Naive thymus-derived CD8-positive, alpha-beta T cell (primary cell): Measurements from ENCODE around the gene MMRN2. TPM values are rescaled to one million over a fixed set of nuclear protein-coding genes. Genes with fewer than 3 reads are reported as not detected.
"Not testable (repeated sequence)": the region's sequence is repeated elsewhere in the genome, so short reads cannot be mapped to it uniquely, and the experiment has no call there.

ENCODE experiments used
- ATAC-seq, 2 donors: fragments of 150-1000 bp; cut with Tn5 transposase in 1 of 2; sonication (Bioruptor Pico), chemical (Tn5 transposase) in 1 of 2; 1 replicate in 1 of 2; 2 replicates in 1 of 2; pipeline ENCODE4 v1.10.0; 2021; ENCODE audit warnings: mild to moderate bottlenecking in 2 of 2, moderate library complexity in 2 of 2
- POLR2A ChIA-PET: fragments of 350-600 bp; sonication (Branson Sonifier 250); formaldehyde crosslinking; loops from one replicate; lab custom pipeline; 2021; ENCODE audit warnings: antibody characterized with exemption; lab: Charles Lee
- DNase-seq, 10 donors: peaks; one replicate each; pipeline versions ENCODE4 v3.0.0 to v3.0.0-alpha.2; 2020 to 2022
- H3K27ac Mint-ChIP-seq, 10 donors: one replicate each; pipeline ENCODE4 v1.8.0; 2020 to 2022; ENCODE audit warnings: mild to moderate bottlenecking in 10 of 10, mixed read lengths in 10 of 10, moderate library complexity in 4 of 10, inconsistent platforms in 1 of 10
- H3K27me3 Mint-ChIP-seq, 5 donors: one replicate each; pipeline ENCODE4 v1.8.0; 2021 to 2022; ENCODE audit warnings: mixed read lengths in 5 of 5
- H3K36me3 Mint-ChIP-seq, 3 donors: one replicate each; pipeline ENCODE4 v1.8.0; 2020 to 2022; ENCODE audit warnings: mixed read lengths in 3 of 3, mild to moderate bottlenecking in 2 of 3, inconsistent platforms in 1 of 3
- H3K4me1 Mint-ChIP-seq, 4 donors: one replicate each; pipeline ENCODE4 v1.8.0; 2021 to 2022; ENCODE audit warnings: mixed read lengths in 4 of 4
- H3K4me3 Mint-ChIP-seq, 10 donors: one replicate each; pipeline ENCODE4 v1.8.0; 2020 to 2022; ENCODE audit warnings: mild to moderate bottlenecking in 10 of 10, mixed read lengths in 10 of 10, moderate library complexity in 6 of 10, inconsistent platforms in 1 of 10
- H3K9me3 Mint-ChIP-seq, 9 donors: one replicate each; pipeline ENCODE4 v1.8.0; 2020 to 2022; ENCODE audit warnings: mixed read lengths in 9 of 9, mild to moderate bottlenecking in 3 of 9, inconsistent platforms in 1 of 9, moderate library complexity in 1 of 9
- polyA plus RNA-seq, 3 donors: library from polyadenylated mRNA; unstranded; fragments of 300-500 nt; fragmentation: Illumina TruSeq; gene quantifications; one replicate each; pipeline ENCODE4 v1.2.3, GENCODE V29; 2021
- total RNA-seq, 8 experiments: library from RNA in 2 of 8; stranded (reverse) in 2 of 8; gene quantifications; one replicate each; pipeline ENCODE4 v1.2.3 and lab custom pipeline; 2021 to 2026

The MMRN2 gene
- total and polyA plus RNA-seq, 5 experiments from 2014 or later, result 0.11 to 1.2 (median 0.74) TPM; not detected in 2

DNA sequence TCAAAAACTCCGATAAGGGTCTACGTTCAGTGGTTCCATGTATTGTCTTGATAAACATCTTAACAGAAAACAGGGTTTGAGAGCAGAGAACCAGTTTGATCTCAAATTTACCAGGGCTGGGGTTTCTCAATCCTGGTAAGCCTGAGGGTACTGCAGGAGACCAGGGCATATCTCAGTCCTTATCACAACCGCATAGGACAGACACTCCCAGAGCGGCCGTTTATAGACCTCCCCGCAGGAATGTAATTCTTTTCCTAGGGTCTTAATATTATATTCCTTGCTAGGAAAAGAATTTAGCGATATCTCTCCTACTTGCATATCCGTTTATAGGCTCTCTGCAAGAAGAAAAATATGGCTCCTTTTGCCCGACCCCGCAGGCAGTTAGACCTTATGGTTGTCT, 4.7 kb downstream of the MMRN2 start:
- H3K4me3 Mint-ChIP-seq, ATAC-seq, H3K27me3 Mint-ChIP-seq, DNase-seq: not testable (repeated sequence)
- Mint-ChIP-seq H3K36me3 (peaks cover 0 to 12% (median 9%) of the 10 kb centered on the region in 3 donors), H3K9me3 (peaks cover 7 to 32% (median 16%) of the 10 kb centered on the region in 9 donors), H3K27ac (peak overlapping the region in 1 of 10 donors; percentile 81), H3K4me1 (peaks cover 5 to 29% (median 17%) of the 10 kb centered on the region in 4 donors)
- POLR2A ChIA-PET, result interaction anchor here (3.1 kb wide), 1 partner anchor 16 kb away, joined by 14 read pairs; the partner anchor contains the start of gene ADIRF

DNA sequence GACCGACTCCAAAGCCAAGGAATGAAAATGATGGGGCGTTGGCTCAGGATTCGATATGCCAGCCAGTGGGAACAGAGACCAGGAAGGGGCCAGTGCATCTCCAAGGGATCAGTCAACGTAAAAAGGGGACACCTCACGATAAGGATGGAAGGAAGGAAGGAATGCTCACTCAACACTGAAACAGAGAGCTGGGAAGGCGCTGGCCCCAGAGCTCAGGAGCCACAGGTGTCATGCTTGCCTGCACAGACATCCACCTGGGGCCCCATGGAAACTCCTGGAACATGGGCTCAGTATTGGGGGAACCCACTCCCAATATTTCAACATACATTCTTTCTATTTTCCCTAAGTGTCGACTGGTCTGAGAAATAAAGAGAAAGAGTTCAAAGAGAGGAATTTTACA, 5.3 kb downstream of the MMRN2 start:
- H3K4me3 Mint-ChIP-seq, result no peak overlapping the region
- H3K9me3 Mint-ChIP-seq, result peaks cover 7 to 32% (median 16%) of the 10 kb centered on the region in 9 donors
- POLR2A ChIA-PET, result interaction anchor here (3.1 kb wide), 1 partner anchor 16 kb away, joined by 14 read pairs; the partner anchor contains the start of gene ADIRF
- H3K27me3 Mint-ChIP-seq, result no peaks in the 10 kb centered on the region
- ATAC-seq (no peak), DNase-seq (no peak)
- peak overlapping the region in 6 of 10 donors; percentile 9 to 81 (median 58) for H3K27ac Mint-ChIP-seq
- peaks cover 0 to 12% (median 9%) of the 10 kb centered on the region in 3 donors for H3K36me3 Mint-ChIP-seq
- peaks cover 5 to 29% (median 17%) of the 10 kb centered on the region in 4 donors for H3K4me1 Mint-ChIP-seq

DNA sequence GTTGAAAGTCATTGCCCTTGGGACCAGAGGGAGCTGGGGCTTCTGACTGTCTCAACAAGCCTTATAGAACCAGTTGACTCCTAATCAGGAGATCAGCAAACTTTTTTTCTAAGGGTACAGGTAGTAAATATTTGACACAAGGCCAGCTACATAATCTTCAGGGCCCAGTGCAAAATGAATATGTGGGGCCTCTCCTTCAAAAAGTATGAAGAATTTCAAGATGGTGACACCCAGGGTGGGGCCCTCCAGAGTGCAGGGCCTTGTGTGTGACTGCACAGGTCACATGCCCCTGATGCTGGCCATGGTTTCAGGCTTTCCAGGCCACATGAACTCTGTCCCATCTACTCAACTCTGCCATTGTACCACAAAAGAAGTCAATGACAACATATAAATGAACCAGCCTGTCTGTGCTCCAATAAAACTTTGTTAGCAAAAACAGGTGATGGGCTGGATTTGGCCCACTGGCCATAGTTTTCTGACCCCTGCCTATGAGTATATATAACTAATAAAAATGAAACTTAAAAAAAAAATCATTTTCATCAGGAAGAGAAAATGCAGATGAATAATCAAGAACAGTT, 6.1 kb downstream of the MMRN2 start:
- Mint-ChIP-seq H3K4me3 (peak overlapping the region in 1 of 10 donors; percentile 43), H3K27me3 (no peaks in the 10 kb centered on the region), H3K9me3 (peaks cover 7 to 32% (median 16%) of the 10 kb centered on the region in 9 donors), H3K4me1 (peaks cover 10 to 29% (median 17%) of the 10 kb centered on the region in 4 donors), H3K36me3 (peaks cover 0 to 12% (median 9%) of the 10 kb centered on the region in 3 donors), H3K27ac (peak overlapping the region in 8 of 10 donors; percentile 51 to 100 (median 92))
- no peak for DNase-seq
- ATAC-seq, result no peak
- POLR2A ChIA-PET, result interaction anchor here (1.4 to 3.1 kb wide), 5 partner anchors 8 to 144 kb away, joined by 5 to 14 read pairs (median 6); partner anchors contain the start of genes ADIRF, GLUD1 and SHLD2

DNA sequence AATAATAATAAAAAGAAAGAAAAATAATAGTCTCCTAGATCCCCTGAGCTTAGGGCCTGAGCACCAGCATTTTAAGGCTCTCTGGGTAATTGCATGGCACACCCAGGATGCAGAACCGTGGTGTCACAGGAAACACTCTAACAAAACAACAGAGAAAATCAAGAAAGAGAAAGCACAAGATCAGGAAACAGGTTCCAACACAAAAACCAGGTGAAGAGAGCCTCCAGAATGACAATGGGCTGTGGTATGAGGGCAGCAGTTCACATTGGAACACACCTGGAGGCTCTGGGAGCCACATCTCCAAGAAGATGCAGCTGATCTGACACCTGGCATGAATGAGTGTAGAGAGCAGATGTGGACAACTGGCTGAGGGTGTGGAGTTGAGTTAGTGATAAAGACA, 7.1 kb downstream of the MMRN2 start:
- Mint-ChIP-seq H3K9me3 (peaks cover 7 to 32% (median 16%) of the 10 kb centered on the region in 9 donors), H3K27ac (peak overlapping the region; percentile 74 to 100 (median 92)), H3K4me1 (peaks cover 10 to 27% (median 17%) of the 10 kb centered on the region in 4 donors), H3K4me3 (peak overlapping the region; percentile 10 to 81 (median 51)), H3K27me3 (no peaks in the 10 kb centered on the region), H3K36me3 (peaks cover 0 to 12% (median 9%) of the 10 kb centered on the region in 3 donors)
- DNase-seq (no peak), ATAC-seq (peak in 1 of 2 donors; percentile 54)
- POLR2A ChIA-PET, result interaction anchor here (1.4 to 3.1 kb wide), 5 partner anchors 9 to 145 kb away, joined by 5 to 14 read pairs (median 6); partner anchors contain the start of genes ADIRF, GLUD1 and SHLD2

DNA sequence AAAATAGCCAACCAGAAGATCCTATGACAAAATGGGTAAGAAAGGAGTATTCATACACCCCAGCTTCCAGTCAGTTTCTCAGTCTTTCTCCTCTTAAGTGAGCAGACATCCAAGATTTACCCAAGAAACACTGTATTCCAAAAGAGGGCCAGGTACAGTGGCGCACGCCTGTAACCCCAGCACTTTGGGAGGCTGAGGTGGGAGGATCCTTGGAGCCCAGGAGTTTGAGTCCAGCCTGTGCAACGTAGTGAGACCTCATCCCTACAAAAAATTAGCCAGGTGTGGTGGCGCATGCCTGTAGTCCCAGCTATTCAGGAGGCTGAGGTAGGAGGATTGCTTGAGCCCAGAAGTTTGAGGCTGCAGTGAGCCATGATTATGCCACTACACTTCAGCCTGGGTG, 9.6 kb downstream of the MMRN2 start:
- not testable (repeated sequence) for H3K27me3 Mint-ChIP-seq, DNase-seq, H3K4me3 Mint-ChIP-seq, ATAC-seq
- peaks cover 10 to 29% (median 17%) of the 10 kb centered on the region in 4 donors for H3K4me1 Mint-ChIP-seq
- POLR2A ChIA-PET, result interaction anchor here (0.7 kb wide), 1 partner anchor 9 kb away, joined by 3 read pairs; no protein-coding TSS in a partner anchor
- peak overlapping the region in 2 of 10 donors; percentile 68 to 85 for H3K27ac Mint-ChIP-seq
- H3K9me3 Mint-ChIP-seq, result peaks cover 7 to 21% (median 12%) of the 10 kb centered on the region in 9 donors
- H3K36me3 Mint-ChIP-seq, result peaks cover 0 to 12% (median 9%) of the 10 kb centered on the region in 3 donors

DNA sequence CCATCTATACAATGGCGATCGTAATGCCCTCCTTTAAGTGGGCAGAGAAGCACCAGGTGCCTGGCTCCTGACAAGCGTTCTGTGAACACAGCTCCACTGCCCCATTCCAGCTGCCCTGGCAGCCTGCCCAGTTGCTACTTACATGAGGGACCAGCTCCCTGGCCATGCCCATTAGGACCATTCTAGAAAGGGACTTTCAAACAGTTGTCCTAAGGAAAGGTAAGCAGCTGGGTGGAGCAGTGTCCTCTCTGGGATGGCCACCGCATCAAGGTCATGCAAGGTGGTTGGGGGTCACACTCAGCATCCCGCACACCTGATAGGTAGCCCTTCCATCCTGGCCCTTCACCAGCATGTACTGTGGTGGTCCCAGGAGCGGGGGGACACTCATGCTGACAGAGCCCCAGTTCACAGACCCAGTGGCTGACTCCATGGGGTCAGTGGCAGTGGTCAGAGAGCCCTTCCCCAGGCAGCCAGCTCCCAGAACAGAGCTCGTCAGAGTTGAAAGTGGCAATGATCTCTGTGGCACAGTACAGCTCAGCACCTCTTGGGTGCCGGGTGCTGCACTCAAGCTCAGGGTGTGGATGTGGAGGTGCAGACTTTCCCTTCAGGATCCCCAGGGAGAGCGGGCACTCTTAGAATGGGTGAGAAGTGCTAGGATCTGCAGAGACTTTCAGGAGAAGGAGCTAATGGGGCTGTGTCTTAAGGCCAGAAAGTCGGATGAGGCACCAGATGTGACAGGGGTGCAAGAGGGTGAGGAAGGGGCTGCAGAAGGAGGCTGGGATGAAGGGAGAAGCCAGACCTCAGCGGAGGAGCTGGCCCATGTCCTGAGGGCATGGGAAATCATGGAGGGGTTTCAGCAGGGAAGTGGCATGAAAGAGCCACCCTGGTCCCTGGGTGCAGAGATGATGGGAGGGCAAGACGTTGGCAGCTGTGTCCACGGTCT, 10.9 kb downstream of the MMRN2 start:
- Mint-ChIP-seq H3K9me3 (peaks cover 0 to 9% (median 3%) of the 10 kb centered on the region in 9 donors), H3K4me1 (peaks cover 10 to 29% (median 17%) of the 10 kb centered on the region in 4 donors), H3K36me3 (peaks cover 0 to 4% (median 0%) of the 10 kb centered on the region in 3 donors), H3K27ac (peak overlapping the region in 4 of 10 donors; percentile 66 to 82 (median 70)), H3K27me3 (no peaks in the 10 kb centered on the region), H3K4me3 (peak overlapping the region in 1 of 10 donors; percentile 1)
- ATAC-seq, result no peak
- POLR2A ChIA-PET, result interaction anchor here (0.9 to 1.2 kb wide), 3 partner anchors 10 to 24 kb away, joined by 3 read pairs; no protein-coding TSS in a partner anchor
- DNase-seq, result no peak

DNA sequence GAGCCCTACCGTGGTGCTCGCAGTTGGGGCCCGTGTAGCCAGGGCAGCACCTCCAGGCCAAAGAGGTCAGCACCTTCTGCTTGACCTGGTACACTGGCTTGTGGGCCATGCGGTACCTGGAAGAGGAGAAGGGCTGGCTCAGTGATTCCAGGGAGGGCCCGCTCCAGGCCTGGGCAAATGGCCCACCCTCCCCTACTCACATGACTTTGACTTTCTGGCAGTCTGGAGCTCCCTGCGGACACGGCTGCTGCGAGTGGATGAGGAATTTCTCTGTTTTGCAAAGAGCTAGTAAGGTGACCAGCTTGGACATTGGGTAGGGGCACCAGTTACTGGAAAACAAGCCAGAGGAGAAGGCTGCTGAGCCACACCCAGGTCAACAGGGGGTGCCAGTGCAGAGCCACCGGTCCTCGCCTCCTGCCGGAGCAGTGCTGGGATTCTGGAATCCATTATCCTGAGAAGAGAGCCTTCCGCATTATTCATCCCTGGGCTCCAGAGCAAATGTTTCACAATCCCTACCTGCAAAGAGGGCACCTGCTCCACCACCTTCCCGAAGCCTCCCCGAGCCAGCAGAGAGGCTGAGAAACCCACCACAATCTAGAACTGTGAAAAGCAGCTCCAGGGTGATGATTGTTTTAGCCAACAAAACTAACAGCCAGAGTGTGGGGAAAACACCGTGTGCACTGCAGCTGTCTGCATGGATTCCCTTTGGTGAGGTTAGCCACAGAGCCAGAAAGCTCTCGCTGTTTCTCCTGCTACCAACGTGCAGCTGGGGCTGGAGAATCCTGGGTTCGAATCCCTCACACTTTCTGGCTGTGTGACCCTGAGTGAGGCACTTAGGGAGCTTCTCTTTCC, 11.8 kb downstream of the MMRN2 start:
- Mint-ChIP-seq H3K4me3 (no peak overlapping the region), H3K4me1 (peaks cover 6 to 21% (median 13%) of the 10 kb centered on the region in 4 donors), H3K36me3 (peaks cover 0 to 4% (median 0%) of the 10 kb centered on the region in 3 donors), H3K27me3 (no peaks in the 10 kb centered on the region), H3K9me3 (peaks cover 0 to 9% (median 2%) of the 10 kb centered on the region in 9 donors), H3K27ac (no peak overlapping the region)
- POLR2A ChIA-PET, result interaction anchor here (1.2 kb wide), 1 partner anchor 25 kb away, joined by 3 read pairs; no protein-coding TSS in a partner anchor
- ATAC-seq (no peak), DNase-seq (no peak)

DNA sequence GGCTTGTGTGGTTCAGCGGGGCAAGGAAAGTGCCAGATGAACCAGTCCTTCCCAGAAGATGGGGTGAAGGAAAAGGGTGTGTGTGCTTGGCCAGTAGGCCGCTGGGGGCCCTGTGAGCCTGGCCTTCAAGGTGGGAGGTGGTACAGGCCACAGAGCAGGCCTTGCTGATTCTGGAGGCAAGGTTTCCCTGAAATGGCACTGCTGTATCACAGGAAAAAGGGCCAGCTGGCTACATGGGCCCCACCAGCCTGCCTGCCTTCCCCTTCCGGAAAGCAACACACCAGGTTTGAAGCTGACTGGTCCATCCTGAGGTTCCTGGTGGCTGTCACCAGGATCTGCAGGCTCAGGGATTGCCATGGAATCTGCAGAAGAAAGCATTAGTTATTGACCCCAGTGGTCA, 12.5 kb downstream of the MMRN2 start:
- no peak for DNase-seq
- no peak for ATAC-seq
- H3K27ac Mint-ChIP-seq, result no peak overlapping the region
- peaks cover 0 to 15% (median 7%) of the 10 kb centered on the region in 4 donors for H3K4me1 Mint-ChIP-seq
- H3K36me3 Mint-ChIP-seq, result peaks cover 0 to 4% (median 0%) of the 10 kb centered on the region in 3 donors
- no peak overlapping the region for H3K4me3 Mint-ChIP-seq
- POLR2A ChIA-PET, result no interaction called here
- no peaks in the 10 kb centered on the region for H3K27me3 Mint-ChIP-seq
- H3K9me3 Mint-ChIP-seq, result peaks cover 0 to 9% (median 0%) of the 10 kb centered on the region in 9 donors

DNA sequence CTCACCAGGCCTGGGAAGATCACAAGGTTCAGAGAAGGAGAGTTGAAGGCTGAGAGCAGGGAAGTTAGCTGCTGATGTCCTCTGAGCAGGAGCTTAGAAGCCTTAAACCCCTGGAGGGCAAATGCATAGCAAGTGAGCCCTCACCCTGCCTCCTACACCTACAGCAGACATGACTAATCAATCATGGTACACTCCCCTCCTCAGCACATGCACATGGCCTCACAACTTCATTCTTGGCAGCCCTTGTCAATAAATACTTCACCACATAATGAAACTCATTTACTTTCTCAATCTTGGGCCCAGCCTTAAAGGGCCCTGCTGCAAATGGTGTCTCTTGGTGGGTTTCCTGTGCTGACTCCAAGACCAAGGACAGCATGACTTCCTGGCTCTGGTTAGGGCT, 12.9 kb downstream of the MMRN2 start:
- no peak for ATAC-seq
- H3K36me3 Mint-ChIP-seq, result peaks cover 0 to 4% (median 0%) of the 10 kb centered on the region in 3 donors
- POLR2A ChIA-PET, result interaction anchor here (0.5 kb wide), 1 partner anchor 130 kb away, joined by 3 read pairs; no protein-coding TSS in a partner anchor
- DNase-seq, result no peak
- H3K9me3 Mint-ChIP-seq, result peaks cover 0 to 9% (median 0%) of the 10 kb centered on the region in 9 donors
- no peak overlapping the region for H3K4me3 Mint-ChIP-seq
- peak overlapping the region in 2 of 10 donors; percentile 9 to 31 for H3K27ac Mint-ChIP-seq
- peaks cover 0 to 16% (median 8%) of the 10 kb centered on the region in 4 donors for H3K4me1 Mint-ChIP-seq
- no peaks in the 10 kb centered on the region for H3K27me3 Mint-ChIP-seq

DNA sequence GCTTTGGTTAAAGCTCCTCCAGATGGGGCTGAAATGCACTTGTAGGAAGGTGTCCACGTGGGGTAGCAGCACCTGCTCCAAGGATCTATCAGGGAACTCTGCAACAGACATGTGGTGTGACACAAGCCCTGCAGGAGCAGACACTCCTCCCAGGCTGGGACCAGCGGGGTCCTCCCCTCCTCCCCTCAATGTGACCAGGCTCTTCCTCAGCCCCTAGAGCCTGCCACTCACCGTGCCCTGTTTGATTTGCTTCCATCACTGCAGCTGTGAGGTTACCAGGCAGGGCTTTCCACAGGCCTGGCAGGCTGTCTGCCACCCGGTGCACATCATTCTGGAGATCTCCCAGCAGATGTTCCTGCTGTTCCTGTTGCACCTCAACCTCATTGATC, 13.4 kb downstream of the MMRN2 start:
- H3K4me3 Mint-ChIP-seq, result no peak overlapping the region
- peaks cover 0 to 9% (median 0%) of the 10 kb centered on the region in 9 donors for H3K9me3 Mint-ChIP-seq

More for the DNA sequence above, 13.4 kb downstream of the MMRN2 start:
- H3K27me3 Mint-ChIP-seq, result no peaks in the 10 kb centered on the region
- no peak overlapping the region for H3K27ac Mint-ChIP-seq
- no peak for ATAC-seq
- peaks cover 0 to 12% (median 7%) of the 10 kb centered on the region in 4 donors for H3K4me1 Mint-ChIP-seq
- DNase-seq, result no peak
- H3K36me3 Mint-ChIP-seq, result peaks cover 0 to 4% (median 0%) of the 10 kb centered on the region in 3 donors
- POLR2A ChIA-PET, result interaction anchor here (0.5 kb wide), 2 partner anchors 130 to 138 kb away, joined by 3 to 4 read pairs; no protein-coding TSS in a partner anchor
